Neural crest cell (in vitro differentiated cells): ENCODE measurements around the gene BHLHE41. TPM values are rescaled to one million over a fixed set of nuclear protein-coding genes. Genes with fewer than 3 reads are reported as not detected.

Source experiments
- DNase-seq: peaks from one replicate; pipeline ENCODE4 v3.0.0; 2021; ENCODE audit warnings: low read depth, mixed read lengths, low spot score
- H3K27ac Mint-ChIP-seq: one replicate; pipeline ENCODE4 v1.8.0; 2021; ENCODE audit warnings: mild to moderate bottlenecking, mixed read lengths; ENCODE audit not compliant: unreplicated experiment
- H3K27me3 Mint-ChIP-seq: 2 replicates; pipeline ENCODE4 v1.8.0; 2021; ENCODE audit warnings: low read depth, mild to moderate bottlenecking, mixed read lengths
- H3K36me3 Mint-ChIP-seq: 2 replicates; pipeline ENCODE4 v1.8.0; 2021; ENCODE audit warnings: low read depth, mild to moderate bottlenecking, mixed read lengths
- H3K4me1 Mint-ChIP-seq: 2 replicates; pipeline ENCODE4 v1.8.0; 2021; ENCODE audit warnings: mixed read lengths
- H3K4me3 Mint-ChIP-seq: one replicate; pipeline ENCODE4 v1.8.0; 2021; ENCODE audit warnings: mild to moderate bottlenecking, mixed read lengths
- H3K9me3 Mint-ChIP-seq: 2 replicates; pipeline ENCODE4 v1.8.0; 2021; ENCODE audit warnings: mixed read lengths
- total RNA-seq: library from RNA; stranded (reverse); gene quantifications from 2 replicates; pipeline ENCODE4 v1.2.1, GENCODE V29; 2021
- TF ChIP-seq, protein P1 (sequence below): fragments of 200-600 bp; sonication (generic); conservative IDR thresholded peaks from 2 replicates; pipeline ENCODE4 v1.5.0; 2021; ENCODE audit warnings: antibody characterized with exemption, mild to moderate bottlenecking

Gene BHLHE41
- total RNA-seq, 1 donor from 2014 or later: 0.65 TPM

DNA sequence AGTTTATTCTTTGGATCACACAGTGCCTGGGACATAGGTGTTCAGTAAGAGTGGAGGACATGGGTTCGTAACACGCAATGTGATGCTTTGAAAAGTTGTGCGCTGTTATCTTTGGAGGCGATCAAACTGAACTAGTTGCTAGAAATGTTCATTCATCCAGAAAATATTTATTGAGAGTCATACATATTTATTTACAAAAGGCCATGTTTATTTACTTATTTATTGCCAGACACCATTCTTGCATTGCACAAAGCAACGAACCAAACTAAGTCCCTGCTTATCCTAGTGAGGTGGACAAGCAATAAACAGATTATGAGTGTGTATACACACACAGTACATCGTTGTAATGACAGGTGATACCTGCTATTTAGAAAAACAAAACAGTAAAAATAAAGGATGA is 12.6 kb downstream of the BHLHE41 start:
- Mint-ChIP-seq H3K4me1 (peaks cover 16% of the 10 kb centered on the region), H3K36me3 (no peaks in the 10 kb centered on the region), H3K27ac (no peak overlapping the region), H3K4me3 (peak overlapping the region; percentile 70), H3K27me3 (peaks cover 49% of the 10 kb centered on the region), H3K9me3 (no peaks in the 10 kb centered on the region)
- TF ChIP-seq, protein P1, sequence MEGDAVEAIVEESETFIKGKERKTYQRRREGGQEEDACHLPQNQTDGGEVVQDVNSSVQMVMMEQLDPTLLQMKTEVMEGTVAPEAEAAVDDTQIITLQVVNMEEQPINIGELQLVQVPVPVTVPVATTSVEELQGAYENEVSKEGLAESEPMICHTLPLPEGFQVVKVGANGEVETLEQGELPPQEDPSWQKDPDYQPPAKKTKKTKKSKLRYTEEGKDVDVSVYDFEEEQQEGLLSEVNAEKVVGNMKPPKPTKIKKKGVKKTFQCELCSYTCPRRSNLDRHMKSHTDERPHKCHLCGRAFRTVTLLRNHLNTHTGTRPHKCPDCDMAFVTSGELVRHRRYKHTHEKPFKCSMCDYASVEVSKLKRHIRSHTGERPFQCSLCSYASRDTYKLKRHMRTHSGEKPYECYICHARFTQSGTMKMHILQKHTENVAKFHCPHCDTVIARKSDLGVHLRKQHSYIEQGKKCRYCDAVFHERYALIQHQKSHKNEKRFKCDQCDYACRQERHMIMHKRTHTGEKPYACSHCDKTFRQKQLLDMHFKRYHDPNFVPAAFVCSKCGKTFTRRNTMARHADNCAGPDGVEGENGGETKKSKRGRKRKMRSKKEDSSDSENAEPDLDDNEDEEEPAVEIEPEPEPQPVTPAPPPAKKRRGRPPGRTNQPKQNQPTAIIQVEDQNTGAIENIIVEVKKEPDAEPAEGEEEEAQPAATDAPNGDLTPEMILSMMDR: no peak
- DNase-seq: no peak

DNA sequence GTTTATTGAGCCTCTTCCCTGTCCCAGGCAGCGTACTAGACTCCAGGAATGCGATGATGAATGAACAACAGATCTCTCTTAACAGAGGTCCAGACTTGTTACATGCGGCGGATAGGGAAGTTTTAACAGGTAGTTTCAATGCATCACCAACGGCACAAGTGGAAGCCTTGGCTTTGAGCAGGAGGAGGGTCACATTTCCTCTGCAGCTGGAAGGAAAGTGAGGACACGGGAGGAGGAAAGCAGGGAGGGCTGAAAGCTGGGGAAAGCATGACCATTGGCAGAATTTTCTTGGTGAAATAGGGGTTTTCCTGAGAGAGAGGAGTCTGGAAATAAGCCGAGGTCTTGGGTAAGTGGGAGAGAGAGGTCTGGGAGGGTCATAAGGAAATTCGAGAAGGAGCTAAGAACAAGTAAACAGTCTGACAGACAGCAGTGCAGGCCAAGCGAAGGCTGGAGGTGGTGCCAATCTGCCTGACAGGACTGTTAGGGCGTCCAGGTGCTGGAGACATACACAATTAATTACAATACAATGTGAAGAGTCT is 15.4 kb downstream of the BHLHE41 start:
- no peaks in the 10 kb centered on the region for H3K9me3 Mint-ChIP-seq
- H3K27ac Mint-ChIP-seq: peak overlapping the region; percentile 30
- peaks cover 27% of the 10 kb centered on the region for H3K27me3 Mint-ChIP-seq
- no peak overlapping the region for H3K4me3 Mint-ChIP-seq
- H3K36me3 Mint-ChIP-seq: no peaks in the 10 kb centered on the region
- TF ChIP-seq, protein P1: no peak
- peaks cover 16% of the 10 kb centered on the region for H3K4me1 Mint-ChIP-seq
- no peak for DNase-seq

DNA sequence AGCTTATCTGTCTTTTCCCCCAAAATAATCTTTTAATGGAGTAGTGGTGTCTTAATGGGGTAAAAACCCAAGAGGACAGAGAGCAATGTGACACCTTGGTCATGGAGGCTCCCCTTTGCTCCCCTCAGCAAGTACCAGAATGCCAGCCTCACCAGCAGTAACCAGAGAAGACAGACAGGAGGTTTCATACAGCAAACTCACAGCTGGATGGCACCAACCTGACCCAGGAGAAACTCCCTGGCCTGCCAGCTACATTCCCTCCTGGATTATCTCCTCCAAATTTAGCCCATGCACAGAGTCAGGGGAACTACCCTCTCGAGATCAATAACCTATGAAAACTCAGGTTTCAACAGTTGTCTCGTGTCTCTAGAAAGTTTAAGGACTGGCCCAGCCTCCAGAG is 15.9 kb downstream of the BHLHE41 start:
- no peak overlapping the region for H3K27ac Mint-ChIP-seq
- H3K4me3 Mint-ChIP-seq: no peak overlapping the region
- no peaks in the 10 kb centered on the region for H3K9me3 Mint-ChIP-seq
- no peak for DNase-seq
- H3K4me1 Mint-ChIP-seq: peaks cover 16% of the 10 kb centered on the region
- TF ChIP-seq, protein P1: no peak
- no peaks in the 10 kb centered on the region for H3K36me3 Mint-ChIP-seq
- H3K27me3 Mint-ChIP-seq: peaks cover 27% of the 10 kb centered on the region

DNA sequence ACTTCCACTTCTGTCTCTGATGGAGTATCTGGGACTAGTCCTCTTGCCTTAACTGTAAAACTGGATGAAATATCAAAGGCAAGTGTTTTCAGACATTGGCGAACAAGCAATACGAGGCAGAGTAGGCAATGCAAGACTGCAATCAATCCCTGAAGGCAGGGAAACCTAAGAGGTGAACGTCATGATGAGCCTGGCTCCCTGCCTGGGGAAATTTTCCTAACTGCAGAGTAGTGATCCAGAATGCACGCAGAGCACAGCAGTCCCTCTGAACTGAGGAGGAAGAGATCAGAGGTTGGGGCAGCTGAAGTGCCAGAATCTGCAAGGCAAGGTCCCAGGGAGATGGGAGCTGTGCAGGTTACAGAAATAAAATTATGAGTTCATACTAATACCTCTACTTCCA is 18.5 kb downstream of the BHLHE41 start:
- Mint-ChIP-seq H3K4me3 (no peak overlapping the region), H3K27ac (no peak overlapping the region), H3K27me3 (peaks cover 10% of the 10 kb centered on the region), H3K4me1 (no peaks in the 10 kb centered on the region), H3K9me3 (no peaks in the 10 kb centered on the region), H3K36me3 (no peaks in the 10 kb centered on the region)
- DNase-seq: no peak
- TF ChIP-seq, protein P1: no peak

DNA sequence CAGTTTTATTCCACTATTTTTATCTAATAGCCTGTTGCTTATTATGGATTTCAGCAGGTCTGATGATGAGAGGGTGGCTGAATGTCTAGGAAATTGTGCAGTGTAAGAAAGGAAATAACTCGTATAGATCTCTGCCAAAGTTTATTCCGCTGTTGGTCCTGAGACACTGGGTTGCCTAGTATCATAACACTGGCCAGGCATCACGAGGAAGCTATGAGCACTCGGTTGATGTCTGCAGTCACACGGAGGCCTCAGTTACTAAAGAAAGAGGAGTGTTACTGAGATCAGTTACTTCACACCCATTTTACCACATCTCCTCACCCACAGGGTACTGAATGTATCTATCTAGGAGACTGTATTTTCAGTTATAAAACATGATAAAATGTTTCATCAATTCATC is 21.9 kb downstream of the BHLHE41 start:
- Mint-ChIP-seq H3K4me3 (no peak overlapping the region), H3K9me3 (no peaks in the 10 kb centered on the region), H3K4me1 (no peaks in the 10 kb centered on the region), H3K27ac (no peak overlapping the region), H3K27me3 (no peaks in the 10 kb centered on the region), H3K36me3 (no peaks in the 10 kb centered on the region)
- TF ChIP-seq, protein P1: no peak
- DNase-seq: no peak
